Left lobe of liver (tissue), 2 donors: ENCODE results near the gene E2F7. TPM values are rescaled to one million over a fixed set of nuclear protein-coding genes. Genes with fewer than 3 reads are reported as not detected.

Experiments used
- ATAC-seq: fragments of 200-7000 bp; cut with Tn5 transposase; one replicate; pipeline ENCODE4 v1.9.1; 2020; ENCODE audit warnings: mild to moderate bottlenecking, moderate library complexity
- DNase-seq: peaks from one replicate; pipeline ENCODE4 v3.0.0-alpha.2; 2020; ENCODE audit warnings: low spot score
- total RNA-seq: library from RNA; stranded (reverse); gene quantifications from one replicate; pipeline ENCODE4 v1.2.1, GENCODE V29; 2021
- donor health status: DM: no; HTN: no; CAD: no; lungs with moderate emphysema.
- donor health status: DM: no; HTN: yes; CAD: no.

Gene E2F7
- total RNA-seq, 1 donor from 2014 or later, result 0.18 TPM

- DNase-seq, result no peak
- ATAC-seq, result peak; percentile 32
Observed at GRCh38 chr12:77064896-77065360, 441 bp downstream of the E2F7 start.

- DNase-seq, result no peak
- no peak for ATAC-seq
Observed at GRCh38 chr12:77062846-77063461, 2.4 kb downstream of the E2F7 start.

- DNase-seq (no peak), ATAC-seq (no peak)
Observed at GRCh38 chr12:77062396-77062795, 3.0 kb downstream of the E2F7 start.

- ATAC-seq (no peak), DNase-seq (no peak)
Observed at GRCh38 chr12:77060883-77061240, 4.5 kb downstream of the E2F7 start.

- DNase-seq (no peak), ATAC-seq (no peak)
Observed at GRCh38 chr12:77060136-77060882, 5.1 kb downstream of the E2F7 start.

GRCh38 chr12:77058740-77059139, 6.6 kb downstream of the E2F7 start:
- DNase-seq, result no peak
- ATAC-seq, result no peak

GRCh38 chr12:77054851-77055250, 10.5 kb downstream of the E2F7 start:
- no peak for DNase-seq
- ATAC-seq, result no peak

- DNase-seq (no peak), ATAC-seq (no peak)
Observed at GRCh38 chr12:77053259-77053658, 12.1 kb downstream of the E2F7 start.

GRCh38 chr12:77049767-77050353, 15.5 kb downstream of the E2F7 start:
- ATAC-seq (peak; percentile 93), DNase-seq (no peak)

GRCh38 chr12:77047341-77048109, 17.8 kb downstream of the E2F7 start:
- DNase-seq (no peak), ATAC-seq (no peak)

GRCh38 chr12:77046468-77046867, 18.9 kb downstream of the E2F7 start:
- ATAC-seq (no peak), DNase-seq (no peak)

- no peak for DNase-seq
- ATAC-seq, result no peak
Observed at GRCh38 chr12:77045183-77045582, 20.2 kb downstream of the E2F7 start.

GRCh38 chr12:77044721-77045120, 20.6 kb downstream of the E2F7 start:
- no peak for DNase-seq
- no peak for ATAC-seq

GRCh38 chr12:77042833-77043232, 22.5 kb downstream of the E2F7 start:
- no peak for DNase-seq
- no peak for ATAC-seq

- DNase-seq (no peak), ATAC-seq (no peak)
Observed at GRCh38 chr12:77040231-77040630, 25.1 kb downstream of the E2F7 start.

GRCh38 chr12:77035226-77035625, 30.1 kb downstream of the E2F7 start:
- DNase-seq (no peak), ATAC-seq (no peak)

- DNase-seq (no peak), ATAC-seq (no peak)
Observed at GRCh38 chr12:77033658-77034536, 31.5 kb downstream of the E2F7 start.

- ATAC-seq (no peak), DNase-seq (no peak)
Observed at GRCh38 chr12:77032406-77032805, 33.0 kb downstream of the E2F7 start.

- DNase-seq, result no peak
- ATAC-seq, result no peak
Observed at GRCh38 chr12:77031745-77032144, 33.6 kb downstream of the E2F7 start.

- ATAC-seq, result no peak
- DNase-seq, result no peak
Observed at GRCh38 chr12:77025782-77026314, 39.5 kb downstream of the E2F7 start.
